Measurements from ENCODE around the gene FRRS1.

DNA sequence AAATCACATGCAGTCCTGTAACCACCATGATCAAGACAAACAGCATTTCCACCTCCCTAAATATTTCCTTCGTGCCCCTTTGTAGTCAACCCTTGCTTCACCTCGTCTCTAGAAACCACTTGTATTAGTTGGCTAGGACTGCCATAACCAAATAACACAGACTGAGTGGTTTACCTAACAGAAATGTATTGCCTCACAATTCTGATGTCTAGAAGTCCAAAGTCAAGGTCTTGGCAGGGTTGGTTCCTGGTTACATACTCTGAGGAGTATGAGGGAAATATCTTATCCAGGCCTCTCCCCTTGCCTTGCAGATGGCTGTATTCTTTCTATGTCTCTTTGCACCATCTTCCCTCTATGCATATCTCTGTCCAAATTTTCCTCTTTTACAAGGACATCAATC is 23.3 kb upstream of the FRRS1 start:
- TF ChIP-seq, protein P1, sequence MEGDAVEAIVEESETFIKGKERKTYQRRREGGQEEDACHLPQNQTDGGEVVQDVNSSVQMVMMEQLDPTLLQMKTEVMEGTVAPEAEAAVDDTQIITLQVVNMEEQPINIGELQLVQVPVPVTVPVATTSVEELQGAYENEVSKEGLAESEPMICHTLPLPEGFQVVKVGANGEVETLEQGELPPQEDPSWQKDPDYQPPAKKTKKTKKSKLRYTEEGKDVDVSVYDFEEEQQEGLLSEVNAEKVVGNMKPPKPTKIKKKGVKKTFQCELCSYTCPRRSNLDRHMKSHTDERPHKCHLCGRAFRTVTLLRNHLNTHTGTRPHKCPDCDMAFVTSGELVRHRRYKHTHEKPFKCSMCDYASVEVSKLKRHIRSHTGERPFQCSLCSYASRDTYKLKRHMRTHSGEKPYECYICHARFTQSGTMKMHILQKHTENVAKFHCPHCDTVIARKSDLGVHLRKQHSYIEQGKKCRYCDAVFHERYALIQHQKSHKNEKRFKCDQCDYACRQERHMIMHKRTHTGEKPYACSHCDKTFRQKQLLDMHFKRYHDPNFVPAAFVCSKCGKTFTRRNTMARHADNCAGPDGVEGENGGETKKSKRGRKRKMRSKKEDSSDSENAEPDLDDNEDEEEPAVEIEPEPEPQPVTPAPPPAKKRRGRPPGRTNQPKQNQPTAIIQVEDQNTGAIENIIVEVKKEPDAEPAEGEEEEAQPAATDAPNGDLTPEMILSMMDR (conservative IDR thresholded peaks at IDR 0.05) = no peak
- TF ChIP-seq ZFX (IDR thresholded peaks at IDR 0.05) = no peak

Data from C4-2B (cell line).